Vagina (tissue), 2 donors: Measurements from ENCODE around the gene OBSCN.

Experiments used
- POLR2A ChIP-seq, 2 donors: fragments of 450-650 bp; IDR thresholded peaks; one replicate each; pipeline ENCODE4 v1.6.1; 2017; ENCODE audit warnings: antibody characterized with exemption in 2 of 2, mild to moderate bottlenecking in 2 of 2, moderate library complexity in 2 of 2
- POLR2AphosphoS5 ChIP-seq, 2 donors: sonication (generic); formaldehyde crosslinking; IDR thresholded peaks; one replicate each; pipeline ENCODE4 v1.9.0; 2017; ENCODE audit warnings: antibody characterized with exemption in 2 of 2, mild to moderate bottlenecking in 2 of 2, low read depth in 1 of 2; ENCODE audit not compliant: insufficient read depth in 1 of 2
- TF ChIP-seq, protein P1 (sequence below), 3 experiments: fragments of 450-650 bp in 2 of 3; fragments of 200-600 bp in 1 of 3; sonication (generic) in 1 of 3; IDR thresholded peaks; one replicate each; pipeline ENCODE4 v1.5.1; 2017 to 2019; ENCODE audit warnings: antibody characterized with exemption in 3 of 3, mild to moderate bottlenecking in 2 of 3, moderate library complexity in 2 of 3

DNA sequence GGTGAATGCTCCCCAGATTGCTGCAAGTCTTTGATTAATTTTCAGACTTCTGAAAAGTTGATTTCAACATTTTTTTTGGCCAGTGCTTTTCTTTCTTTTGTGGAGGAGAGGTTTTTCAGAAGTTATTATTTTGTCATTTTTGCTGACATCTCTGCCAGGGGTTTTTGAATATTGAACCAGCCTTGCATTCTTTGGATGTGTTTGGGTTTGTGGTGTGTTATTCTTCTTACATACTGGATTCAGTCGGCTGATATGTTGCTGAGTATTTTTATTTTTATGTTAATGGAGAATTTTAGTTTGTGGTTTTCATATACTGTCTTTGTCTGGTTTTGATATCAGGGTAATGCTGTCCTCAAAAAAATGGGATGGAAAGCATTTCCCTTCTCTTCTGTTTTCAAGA is 25.3 kb downstream of the OBSCN start:
- TF ChIP-seq, protein P1, sequence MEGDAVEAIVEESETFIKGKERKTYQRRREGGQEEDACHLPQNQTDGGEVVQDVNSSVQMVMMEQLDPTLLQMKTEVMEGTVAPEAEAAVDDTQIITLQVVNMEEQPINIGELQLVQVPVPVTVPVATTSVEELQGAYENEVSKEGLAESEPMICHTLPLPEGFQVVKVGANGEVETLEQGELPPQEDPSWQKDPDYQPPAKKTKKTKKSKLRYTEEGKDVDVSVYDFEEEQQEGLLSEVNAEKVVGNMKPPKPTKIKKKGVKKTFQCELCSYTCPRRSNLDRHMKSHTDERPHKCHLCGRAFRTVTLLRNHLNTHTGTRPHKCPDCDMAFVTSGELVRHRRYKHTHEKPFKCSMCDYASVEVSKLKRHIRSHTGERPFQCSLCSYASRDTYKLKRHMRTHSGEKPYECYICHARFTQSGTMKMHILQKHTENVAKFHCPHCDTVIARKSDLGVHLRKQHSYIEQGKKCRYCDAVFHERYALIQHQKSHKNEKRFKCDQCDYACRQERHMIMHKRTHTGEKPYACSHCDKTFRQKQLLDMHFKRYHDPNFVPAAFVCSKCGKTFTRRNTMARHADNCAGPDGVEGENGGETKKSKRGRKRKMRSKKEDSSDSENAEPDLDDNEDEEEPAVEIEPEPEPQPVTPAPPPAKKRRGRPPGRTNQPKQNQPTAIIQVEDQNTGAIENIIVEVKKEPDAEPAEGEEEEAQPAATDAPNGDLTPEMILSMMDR (IDR thresholded peaks at IDR 0.05) = no peak
- TF ChIP-seq POLR2AphosphoS5 (IDR thresholded peaks at IDR 0.05; ENCODE audit: insufficient read depth in 1 of 2, low read depth in 1 of 2) (no peak), POLR2A (IDR thresholded peaks at IDR 0.05) (no peak)
